GM12801 (cell line): ENCODE results near the gene CERS6.

Source experiments
- CTCF ChIP-seq: IDR thresholded peaks from one replicate; pipeline ENCODE4 v1.5.1; 2011; ENCODE audit warnings: control low read depth; ENCODE audit not compliant: insufficient read length; ENCODE audit errors: extremely low read depth

The CERS6 gene

DNA sequence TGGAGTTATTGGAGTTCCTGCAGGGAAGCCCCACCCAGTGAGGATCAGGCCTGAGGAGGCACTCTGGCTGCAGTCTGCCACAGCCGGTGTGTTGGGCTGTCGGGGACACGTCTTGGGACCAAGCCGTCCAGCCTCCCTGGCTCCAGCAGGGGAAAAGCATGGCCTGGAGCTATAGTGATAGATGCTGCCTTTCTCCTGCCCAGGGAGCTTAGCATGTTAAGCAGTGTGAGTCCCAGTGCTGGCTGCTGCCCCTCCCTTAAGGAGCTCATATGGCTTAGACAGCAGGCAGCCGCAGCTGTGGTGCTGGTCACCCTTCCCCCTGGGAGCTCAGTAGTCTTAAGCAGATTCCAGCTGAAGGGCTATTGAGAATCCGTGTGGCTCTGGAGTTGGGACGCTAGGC is 78.9 kb downstream of the CERS6 start:
- no peak for TF ChIP-seq CTCF

DNA sequence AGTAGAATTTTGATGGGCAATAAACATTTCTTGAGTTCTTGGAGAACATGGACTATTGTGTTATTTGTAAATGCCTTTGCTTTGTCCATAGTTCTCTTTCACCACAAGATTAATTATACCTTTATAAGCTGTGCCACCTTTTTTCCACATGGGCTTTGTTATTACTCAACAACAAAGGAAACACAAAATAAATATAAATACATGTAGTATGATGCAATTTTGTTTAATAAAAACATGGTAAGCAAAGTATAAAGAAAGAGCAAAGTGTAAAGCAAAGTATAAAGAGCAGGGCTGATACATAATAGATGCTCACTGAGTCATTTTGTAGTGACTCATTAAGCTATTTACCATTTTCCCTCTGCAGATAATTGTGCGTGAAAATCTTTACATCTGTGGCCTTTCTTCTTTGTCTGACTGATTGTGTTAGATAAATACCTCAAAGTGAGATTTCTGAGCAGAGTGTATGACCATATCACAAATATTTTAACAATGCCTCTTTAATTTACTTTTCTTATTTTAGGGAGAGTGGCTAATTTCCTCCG is 80.9 kb downstream of the CERS6 start:
- TF ChIP-seq CTCF, result no peak

DNA sequence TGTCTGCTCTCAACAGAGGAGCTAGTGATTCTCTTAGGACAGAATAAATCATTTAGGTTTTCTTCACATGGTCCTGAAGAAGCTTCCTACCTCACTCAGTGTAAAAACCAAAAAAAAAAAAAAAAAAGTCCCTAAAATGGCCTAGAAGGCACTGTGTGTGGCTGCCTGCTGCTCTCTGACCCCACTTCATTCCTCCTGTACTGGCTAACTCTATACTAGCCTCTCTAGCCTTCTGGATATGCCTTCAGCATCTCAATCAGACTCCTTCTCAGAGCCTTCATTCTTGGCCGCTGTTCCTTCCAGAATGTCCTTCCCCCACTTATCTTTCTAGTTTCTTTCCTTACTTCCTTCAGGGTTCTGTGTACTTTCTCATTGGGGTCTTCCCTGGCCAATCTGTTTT is 82.1 kb downstream of the CERS6 start:
- TF ChIP-seq CTCF, result no peak

GRCh38 chr2:168538534-168538933 is 82.5 kb downstream of the CERS6 start:
- no peak for TF ChIP-seq CTCF

- TF ChIP-seq CTCF, result no peak
Measured at GRCh38 chr2:168539945-168540344, 83.9 kb downstream of the CERS6 start.

- no peak for TF ChIP-seq CTCF
Measured at GRCh38 chr2:168541858-168542257, 85.8 kb downstream of the CERS6 start.

DNA sequence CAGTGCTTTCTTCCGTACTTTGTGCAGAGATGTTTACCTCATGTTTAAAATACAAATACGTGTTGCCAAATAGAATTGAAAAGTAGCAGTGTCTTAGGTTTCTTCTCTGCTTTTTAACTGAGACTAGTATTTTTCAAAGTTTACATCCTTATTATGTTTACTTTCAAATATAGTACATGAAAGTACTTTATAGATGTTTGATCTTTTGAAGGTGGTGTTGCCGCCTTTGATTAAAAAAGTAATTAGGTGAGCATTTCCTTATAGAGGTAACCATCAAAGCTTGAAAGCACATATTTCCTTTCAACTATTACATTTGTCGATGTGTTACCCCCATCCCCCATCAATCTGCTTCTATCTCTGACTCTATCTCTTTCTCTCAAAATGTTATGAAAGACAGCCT is 87.0 kb downstream of the CERS6 start:
- no peak for TF ChIP-seq CTCF

- no peak for TF ChIP-seq CTCF
Measured at GRCh38 chr2:168543935-168544334, 87.9 kb downstream of the CERS6 start.
